DMS 273 (cell line): ENCODE data around the gene RABEP2.
"Not testable (repeated sequence)": the region's sequence is repeated elsewhere in the genome, so short reads cannot be mapped to it uniquely, and the experiment has no call there.

ENCODE experiments used
- DNase-seq: peaks from one replicate; lab custom pipeline; 2025; ENCODE audit not compliant: unreplicated experiment; lab: John Stamatoyannopoulos, UW

The RABEP2 gene

GRCh38 chr16:28924762-28925385, at the start of gene RABEP2:
RABEP2 (minus strand) TSS chr16:28925238; CDS start chr16:28925163, 75 bp downstream.
- peak; percentile 98 for DNase-seq

GRCh38 chr16:28974437-28975157, 49.6 kb upstream of the RABEP2 start, which contains the start of gene SPNS1:
SPNS1 (plus strand) TSS chr16:28974778; CDS start chr16:28975152, 374 bp downstream.
- DNase-seq = peak; percentile 99

GRCh38 chr16:28974007-28974436, 49.0 kb upstream of the RABEP2 start:
- DNase-seq = peak; percentile 92

GRCh38 chr16:28969696-28970095, 44.7 kb upstream of the RABEP2 start:
- not testable (repeated sequence) for DNase-seq

- no peak for DNase-seq
These were observed 42.1 kb upstream of the RABEP2 start for GRCh38 chr16:28967156-28967555.

- no peak for DNase-seq
These were observed 39.5 kb upstream of the RABEP2 start for GRCh38 chr16:28964496-28964895.

- DNase-seq = no peak
These were observed 39.0 kb upstream of the RABEP2 start for GRCh38 chr16:28964072-28964471.

- DNase-seq = no peak
These were observed 33.8 kb upstream of the RABEP2 start for GRCh38 chr16:28958836-28959235.

- no peak for DNase-seq
These were observed 33.2 kb upstream of the RABEP2 start for GRCh38 chr16:28958216-28958615.

GRCh38 chr16:28951410-28951943, 26.4 kb upstream of the RABEP2 start:
- no peak for DNase-seq

GRCh38 chr16:28950648-28951409, 25.8 kb upstream of the RABEP2 start, which contains the start of gene NFATC2IP:
NFATC2IP (plus strand) TSS chr16:28950937; CDS start chr16:28951012, 75 bp downstream.
- peak; percentile 100 for DNase-seq

GRCh38 chr16:28946681-28947080, 21.6 kb upstream of the RABEP2 start:
- DNase-seq = no peak

- peak; percentile 40 for DNase-seq
These were observed 18.2 kb upstream of the RABEP2 start for GRCh38 chr16:28943281-28943680.

- not testable (repeated sequence) for DNase-seq
These were observed 14.8 kb upstream of the RABEP2 start for GRCh38 chr16:28939825-28940224.

GRCh38 chr16:28938721-28939120, 13.7 kb upstream of the RABEP2 start:
- DNase-seq = no peak

GRCh38 chr16:28937222-28937876, 12.3 kb upstream of the RABEP2 start:
- DNase-seq = no peak

- no peak for DNase-seq
These were observed 11.7 kb upstream of the RABEP2 start for GRCh38 chr16:28936784-28937155.

GRCh38 chr16:28935924-28936783, 11.1 kb upstream of the RABEP2 start:
- peak; percentile 70 for DNase-seq

- DNase-seq = no peak
These were observed 10.3 kb upstream of the RABEP2 start for GRCh38 chr16:28935346-28935745.

GRCh38 chr16:28933171-28933570, 8.1 kb upstream of the RABEP2 start:
- DNase-seq = no peak
